Measurements from ENCODE around the gene MAP3K20.

MAP3K20 gene

DNA sequence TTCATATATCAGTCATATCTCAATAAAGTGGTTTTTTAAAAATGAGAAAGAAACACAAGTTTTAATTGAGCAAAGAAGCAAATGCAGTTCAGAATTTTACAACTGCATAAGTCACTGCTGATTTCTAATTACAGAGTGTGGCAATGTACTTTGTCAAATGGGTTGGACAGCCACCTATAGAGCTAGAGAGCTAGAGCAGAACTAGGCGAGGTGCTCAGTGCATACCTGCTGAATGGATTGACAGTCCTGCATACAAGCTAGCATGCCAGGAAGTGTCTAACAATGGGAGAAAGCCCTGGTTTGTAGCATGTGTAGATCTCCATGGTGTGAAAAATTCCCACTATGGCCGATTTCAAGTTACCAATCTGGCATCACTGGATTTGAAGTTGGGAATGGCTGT is 172.7 kb downstream of the MAP3K20 start:
- TF ChIP-seq, protein P1, sequence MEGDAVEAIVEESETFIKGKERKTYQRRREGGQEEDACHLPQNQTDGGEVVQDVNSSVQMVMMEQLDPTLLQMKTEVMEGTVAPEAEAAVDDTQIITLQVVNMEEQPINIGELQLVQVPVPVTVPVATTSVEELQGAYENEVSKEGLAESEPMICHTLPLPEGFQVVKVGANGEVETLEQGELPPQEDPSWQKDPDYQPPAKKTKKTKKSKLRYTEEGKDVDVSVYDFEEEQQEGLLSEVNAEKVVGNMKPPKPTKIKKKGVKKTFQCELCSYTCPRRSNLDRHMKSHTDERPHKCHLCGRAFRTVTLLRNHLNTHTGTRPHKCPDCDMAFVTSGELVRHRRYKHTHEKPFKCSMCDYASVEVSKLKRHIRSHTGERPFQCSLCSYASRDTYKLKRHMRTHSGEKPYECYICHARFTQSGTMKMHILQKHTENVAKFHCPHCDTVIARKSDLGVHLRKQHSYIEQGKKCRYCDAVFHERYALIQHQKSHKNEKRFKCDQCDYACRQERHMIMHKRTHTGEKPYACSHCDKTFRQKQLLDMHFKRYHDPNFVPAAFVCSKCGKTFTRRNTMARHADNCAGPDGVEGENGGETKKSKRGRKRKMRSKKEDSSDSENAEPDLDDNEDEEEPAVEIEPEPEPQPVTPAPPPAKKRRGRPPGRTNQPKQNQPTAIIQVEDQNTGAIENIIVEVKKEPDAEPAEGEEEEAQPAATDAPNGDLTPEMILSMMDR (IDR thresholded peaks at IDR 0.05; ENCODE audit: low read depth, low read length) = no peak
- TF ChIP-seq EZH2phosphoT487 (IDR thresholded peaks at IDR 0.05; ENCODE audit: low read depth) = no peak
- Histone ChIP-seq H3K79me2 (ENCODE audit: low read length) (no peaks in the 10 kb centered on the region), H3K9ac (ENCODE audit: low read length) (no peak overlapping the region), H3K4me1 (ENCODE audit: low read length) (no peaks in the 10 kb centered on the region), H3K27ac (ENCODE audit: low read length) (no peak overlapping the region), H3K9me3 (ENCODE audit: insufficient read depth, low read length) (no peaks in the 10 kb centered on the region), H2AFZ (ENCODE audit: low read depth, low read length) (no peak overlapping the region), H3K27me3 (ENCODE audit: low read depth, low read length) (no peaks in the 10 kb centered on the region), H4K20me1 (ENCODE audit: insufficient read depth, low read length) (no peaks in the 10 kb centered on the region), H3K4me2 (ENCODE audit: low read length) (no peak overlapping the region), H3K36me3 (replicated peaks; ENCODE audit: low read depth, low read length) (peaks cover 8% of the 10 kb centered on the region), H3K4me3 (ENCODE audit: low read length) (no peak overlapping the region)

DNA sequence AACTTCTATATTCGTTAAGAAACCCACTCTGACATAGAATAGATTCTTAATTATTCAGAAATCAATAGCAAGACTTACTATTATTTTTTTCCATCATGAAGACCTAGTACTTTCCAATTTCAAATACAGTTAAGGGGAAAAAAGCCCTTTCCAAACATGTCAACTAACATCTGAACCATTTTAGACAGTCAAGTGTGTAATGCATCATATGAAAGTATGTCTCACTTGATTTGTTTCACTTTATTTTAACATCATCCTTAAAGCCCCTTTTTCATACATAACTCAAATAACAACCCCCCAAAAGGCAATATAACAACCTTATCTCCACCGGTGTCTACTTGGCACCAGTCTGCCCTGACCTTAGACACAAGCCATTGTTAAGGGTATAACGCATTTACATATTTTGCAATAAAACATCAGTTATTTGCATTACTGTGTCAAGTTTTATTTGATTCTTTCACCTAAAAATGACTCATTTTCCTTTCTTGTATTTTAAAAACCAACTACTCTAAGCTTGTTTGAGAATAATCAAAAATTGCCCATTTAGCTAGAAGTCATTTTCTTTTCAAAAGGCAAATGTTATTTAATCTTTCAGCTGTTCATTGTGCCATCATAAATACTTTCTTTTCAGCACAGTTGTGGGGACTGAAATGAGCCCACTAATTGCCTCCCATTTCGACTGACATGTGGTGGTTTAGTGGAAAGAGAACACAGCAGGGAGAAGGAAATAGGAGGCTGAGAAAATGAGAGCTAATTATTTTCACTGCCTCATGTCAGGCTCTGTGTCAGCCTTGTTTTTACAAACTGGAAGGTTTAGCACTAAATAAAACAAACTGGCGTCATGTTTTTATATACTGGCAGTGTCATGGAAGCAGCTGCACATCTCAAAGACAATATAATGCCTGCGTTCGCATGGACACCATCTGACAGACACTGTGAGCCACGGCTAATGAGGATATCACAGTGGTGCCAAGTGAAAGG is 174.3 kb downstream of the MAP3K20 start:
- Histone ChIP-seq H3K27ac (ENCODE audit: low read length) (no peak overlapping the region), H3K79me2 (ENCODE audit: low read length) (no peaks in the 10 kb centered on the region), H3K27me3 (ENCODE audit: low read depth, low read length) (no peaks in the 10 kb centered on the region), H2AFZ (ENCODE audit: low read depth, low read length) (no peak overlapping the region), H3K4me3 (ENCODE audit: low read length) (no peak overlapping the region), H3K4me2 (ENCODE audit: low read length) (no peak overlapping the region), H3K9me3 (ENCODE audit: insufficient read depth, low read length) (no peaks in the 10 kb centered on the region), H4K20me1 (ENCODE audit: insufficient read depth, low read length) (no peaks in the 10 kb centered on the region), H3K36me3 (replicated peaks; ENCODE audit: low read depth, low read length) (peaks cover 8% of the 10 kb centered on the region), H3K9ac (ENCODE audit: low read length) (no peak overlapping the region), H3K4me1 (ENCODE audit: low read length) (no peaks in the 10 kb centered on the region)
- TF ChIP-seq EZH2phosphoT487 (IDR thresholded peaks at IDR 0.05; ENCODE audit: low read depth) = no peak
- TF ChIP-seq, protein P1 (IDR thresholded peaks at IDR 0.05; ENCODE audit: low read depth, low read length) = no peak

DNA sequence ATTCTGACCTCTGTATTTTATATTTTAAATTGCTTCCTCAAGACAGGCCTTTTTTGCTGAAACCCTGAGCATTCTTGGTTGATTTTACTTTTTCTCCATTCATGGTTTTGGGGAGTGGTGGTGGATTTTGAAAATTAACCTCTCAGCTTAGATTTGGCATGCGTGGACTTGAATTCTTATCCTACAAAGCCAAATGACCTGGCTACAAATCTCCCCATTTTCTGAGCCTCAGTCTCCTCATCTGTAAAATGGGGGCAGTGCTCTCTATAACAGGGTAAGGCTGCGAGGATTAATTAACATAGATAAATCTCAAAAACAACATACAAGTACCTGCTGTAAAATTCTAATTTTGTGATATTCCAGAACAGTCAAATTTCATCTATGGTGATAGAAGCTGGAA is 175.6 kb downstream of the MAP3K20 start:
- Histone ChIP-seq H3K9ac (ENCODE audit: low read length) (no peak overlapping the region), H3K4me2 (ENCODE audit: low read length) (no peak overlapping the region)

DNA sequence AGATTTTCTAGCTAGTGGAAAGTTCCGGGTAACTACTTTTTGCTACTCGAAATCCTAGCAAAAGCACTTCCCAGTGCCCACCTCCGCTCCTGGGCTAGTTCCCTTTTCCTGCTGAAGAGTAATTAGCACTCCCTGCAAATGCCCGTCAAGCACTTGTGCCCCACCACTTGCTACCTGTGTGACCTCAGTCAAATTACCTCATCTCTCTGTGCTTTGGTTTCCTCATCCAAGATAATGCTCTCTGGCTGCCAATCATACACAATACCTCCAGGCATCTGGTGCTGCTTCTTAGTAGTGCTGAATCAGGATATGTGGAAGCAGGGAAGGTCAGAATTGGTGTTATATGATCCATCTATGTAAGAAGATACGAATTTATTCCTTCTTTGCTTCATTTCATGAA is 176.9 kb downstream of the MAP3K20 start:
- no peak overlapping the region for H3K9ac ChIP-seq (ENCODE audit: low read length)
- no peak overlapping the region for H2AFZ ChIP-seq (ENCODE audit: low read depth, low read length)
- H3K4me1 ChIP-seq (ENCODE audit: low read length) = no peaks in the 10 kb centered on the region
- H3K4me2 ChIP-seq (ENCODE audit: low read length) = no peak overlapping the region
- H4K20me1 ChIP-seq (ENCODE audit: insufficient read depth, low read length) = no peaks in the 10 kb centered on the region
- H3K79me2 ChIP-seq (ENCODE audit: low read length) = no peaks in the 10 kb centered on the region
- peaks cover 8% of the 10 kb centered on the region for H3K36me3 ChIP-seq (replicated peaks; ENCODE audit: low read depth, low read length)
- H3K27me3 ChIP-seq (ENCODE audit: low read depth, low read length) = no peaks in the 10 kb centered on the region
- no peaks in the 10 kb centered on the region for H3K9me3 ChIP-seq (ENCODE audit: insufficient read depth, low read length)
- TF ChIP-seq EZH2phosphoT487 (IDR thresholded peaks at IDR 0.05; ENCODE audit: low read depth) = no peak
- TF ChIP-seq, protein P1 (IDR thresholded peaks at IDR 0.05; ENCODE audit: low read depth, low read length) = no peak
- H3K4me3 ChIP-seq (ENCODE audit: low read length) = no peak overlapping the region
- no peak overlapping the region for H3K27ac ChIP-seq (ENCODE audit: low read length)

More for the DNA sequence above, 175.6 kb downstream of the MAP3K20 start:
- Histone ChIP-seq H2AFZ (ENCODE audit: low read depth, low read length) (no peak overlapping the region), H3K27ac (ENCODE audit: low read length) (no peak overlapping the region), H3K4me3 (ENCODE audit: low read length) (no peak overlapping the region), H3K4me1 (ENCODE audit: low read length) (no peaks in the 10 kb centered on the region), H3K36me3 (replicated peaks; ENCODE audit: low read depth, low read length) (peaks cover 8% of the 10 kb centered on the region), H3K79me2 (ENCODE audit: low read length) (no peaks in the 10 kb centered on the region), H3K27me3 (ENCODE audit: low read depth, low read length) (no peaks in the 10 kb centered on the region), H4K20me1 (ENCODE audit: insufficient read depth, low read length) (no peaks in the 10 kb centered on the region), H3K9me3 (ENCODE audit: insufficient read depth, low read length) (no peaks in the 10 kb centered on the region)
- TF ChIP-seq, protein P1 (IDR thresholded peaks at IDR 0.05; ENCODE audit: low read depth, low read length) = no peak
- no peak for TF ChIP-seq EZH2phosphoT487 (IDR thresholded peaks at IDR 0.05; ENCODE audit: low read depth)
